ENCODE results near the gene KCNK3.

Gene KCNK3

GRCh38 chr2:26715528-26716270 lies 23.2 kb downstream of the KCNK3 start:
- no peak for DNase-seq

- no peak for DNase-seq
Observed at GRCh38 chr2:26716340-26716739, 23.8 kb downstream of the KCNK3 start.

GRCh38 chr2:26716769-26717168 lies 24.2 kb downstream of the KCNK3 start:
- no peak for DNase-seq

- no peak for DNase-seq
Observed at GRCh38 chr2:26717362-26717761, 24.8 kb downstream of the KCNK3 start.

GRCh38 chr2:26718949-26719686 lies 26.6 kb downstream of the KCNK3 start:
- DNase-seq = no peak

GRCh38 chr2:26720322-26721114 lies 28.0 kb downstream of the KCNK3 start:
- no peak for DNase-seq

- peak; percentile 95 for DNase-seq
Observed at GRCh38 chr2:26721115-26722032, 28.9 kb downstream of the KCNK3 start.

- no peak for DNase-seq
Observed at GRCh38 chr2:26722328-26722727, 29.8 kb downstream of the KCNK3 start.

GRCh38 chr2:26722911-26723310 lies 30.4 kb downstream of the KCNK3 start:
- DNase-seq = no peak

- DNase-seq = no peak
Observed at GRCh38 chr2:26723475-26723874, 31.0 kb downstream of the KCNK3 start.

- DNase-seq = peak; percentile 50
Observed at GRCh38 chr2:26723991-26724750, 31.6 kb downstream of the KCNK3 start.

GRCh38 chr2:26724784-26725520 lies 32.4 kb downstream of the KCNK3 start:
- DNase-seq = no peak

GRCh38 chr2:26725521-26725820 lies 32.9 kb downstream of the KCNK3 start:
- DNase-seq = no peak

GRCh38 chr2:26726228-26726627 lies 33.7 kb downstream of the KCNK3 start:
- no peak for DNase-seq

- no peak for DNase-seq
Observed at GRCh38 chr2:26727641-26728561, 35.4 kb downstream of the KCNK3 start.

- no peak for DNase-seq
Observed at GRCh38 chr2:26729311-26729710, 36.8 kb downstream of the KCNK3 start.

- no peak for DNase-seq
Observed at GRCh38 chr2:26730549-26731344, 38.2 kb downstream of the KCNK3 start.

- no peak for DNase-seq
Observed at GRCh38 chr2:26731714-26732113, 39.2 kb downstream of the KCNK3 start.

GRCh38 chr2:26732446-26732845 lies 39.9 kb downstream of the KCNK3 start:
- DNase-seq = no peak

Data from NCI-H2171 treated with DMSO at 0.1 percent for 48 hours (cell line).